Tibial nerve (tissue), 4 donors: ENCODE results near the gene OGA.

Source experiments
- EP300 ChIP-seq, 2 donors: sonication (generic); formaldehyde crosslinking; IDR thresholded peaks; one replicate each; pipeline ENCODE4 v1.6.1; 2017; ENCODE audit warnings: antibody characterized with exemption in 2 of 2, mild to moderate bottlenecking in 1 of 2
- POLR2A ChIP-seq, 2 donors: fragments of 450-650 bp; IDR thresholded peaks; one replicate each; pipeline ENCODE4 v1.6.1; 2017; ENCODE audit warnings: antibody characterized with exemption in 2 of 2, mild to moderate bottlenecking in 2 of 2, moderate library complexity in 2 of 2
- TF ChIP-seq, protein P1 (sequence below), 5 experiments: fragments of 200-600 bp in 3 of 5; fragments of 450-650 bp in 2 of 5; sonication (generic) in 3 of 5; IDR thresholded peaks; one replicate each; pipeline ENCODE4 v1.5.1; 2016 to 2019; ENCODE audit warnings: antibody characterized with exemption in 5 of 5, mild to moderate bottlenecking in 3 of 5, moderate library complexity in 2 of 5

DNA sequence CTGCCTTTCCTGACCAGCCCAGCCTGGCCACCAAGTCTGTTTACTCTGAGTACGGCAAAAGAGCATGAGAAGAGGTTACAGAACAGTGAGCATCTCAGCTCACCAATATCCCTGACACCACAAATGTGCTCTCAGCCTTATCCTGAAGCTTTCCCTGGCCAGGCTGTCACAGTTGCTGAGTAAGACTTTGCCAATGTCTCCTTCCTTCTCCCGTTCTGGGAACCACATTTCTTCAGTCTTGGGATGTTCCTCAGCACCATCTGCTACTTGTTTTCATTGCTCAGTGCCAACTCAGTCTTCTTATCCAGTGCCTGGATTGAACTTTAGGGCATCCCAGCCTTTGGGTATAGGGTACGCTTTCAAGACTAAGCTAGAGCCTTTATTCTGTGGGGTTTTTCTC, 32.5 kb upstream of the OGA start:
- TF ChIP-seq, protein P1, sequence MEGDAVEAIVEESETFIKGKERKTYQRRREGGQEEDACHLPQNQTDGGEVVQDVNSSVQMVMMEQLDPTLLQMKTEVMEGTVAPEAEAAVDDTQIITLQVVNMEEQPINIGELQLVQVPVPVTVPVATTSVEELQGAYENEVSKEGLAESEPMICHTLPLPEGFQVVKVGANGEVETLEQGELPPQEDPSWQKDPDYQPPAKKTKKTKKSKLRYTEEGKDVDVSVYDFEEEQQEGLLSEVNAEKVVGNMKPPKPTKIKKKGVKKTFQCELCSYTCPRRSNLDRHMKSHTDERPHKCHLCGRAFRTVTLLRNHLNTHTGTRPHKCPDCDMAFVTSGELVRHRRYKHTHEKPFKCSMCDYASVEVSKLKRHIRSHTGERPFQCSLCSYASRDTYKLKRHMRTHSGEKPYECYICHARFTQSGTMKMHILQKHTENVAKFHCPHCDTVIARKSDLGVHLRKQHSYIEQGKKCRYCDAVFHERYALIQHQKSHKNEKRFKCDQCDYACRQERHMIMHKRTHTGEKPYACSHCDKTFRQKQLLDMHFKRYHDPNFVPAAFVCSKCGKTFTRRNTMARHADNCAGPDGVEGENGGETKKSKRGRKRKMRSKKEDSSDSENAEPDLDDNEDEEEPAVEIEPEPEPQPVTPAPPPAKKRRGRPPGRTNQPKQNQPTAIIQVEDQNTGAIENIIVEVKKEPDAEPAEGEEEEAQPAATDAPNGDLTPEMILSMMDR (IDR thresholded peaks at IDR 0.05): no peak
- no peak for TF ChIP-seq POLR2A (IDR thresholded peaks at IDR 0.05)
- no peak for TF ChIP-seq EP300 (IDR thresholded peaks at IDR 0.05)
